Vagina (tissue), 2 donors: Measurements from ENCODE around the gene ZNF862. TPM values are rescaled to one million over a fixed set of nuclear protein-coding genes. Genes with fewer than 3 reads are reported as not detected.

Source experiments
- DNase-seq, 2 donors: peaks; one replicate each; pipeline ENCODE4 v3.0.0-alpha.2; 2017; ENCODE audit errors: extremely low spot score in 2 of 2
- H3K27ac ChIP-seq: fragments of 200-600 bp; sonication (generic); one replicate; pipeline ENCODE4 v1.5.1; 2019
- H3K27me3 ChIP-seq: fragments of 200-600 bp; sonication (generic); one replicate; pipeline ENCODE4 v1.5.1; 2019
- H3K36me3 ChIP-seq, 2 donors: fragments of 200-600 bp; sonication (generic); one replicate each; pipeline ENCODE4 v1.5.1; 2017 to 2019
- H3K4me1 ChIP-seq: fragments of 200-600 bp; sonication (generic); one replicate; pipeline ENCODE4 v1.5.1; 2019
- H3K4me3 ChIP-seq, 2 donors: fragments of 200-600 bp; sonication (generic); 1 replicate in 1 of 2; 2 replicates in 1 of 2; pipeline ENCODE4 v1.5.1; 2016 to 2019
- H3K9me3 ChIP-seq: fragments of 200-600 bp; sonication (generic); one replicate; pipeline ENCODE4 v1.5.1; 2019
- CTCF ChIP-seq, 3 experiments: fragments of 450-650 bp in 2 of 3; fragments of 200-600 bp in 1 of 3; sonication (generic) in 1 of 3; IDR thresholded peaks; one replicate each; pipeline ENCODE4 v1.5.1; 2017 to 2019; ENCODE audit warnings: antibody characterized with exemption in 3 of 3, mild to moderate bottlenecking in 2 of 3, moderate library complexity in 2 of 3
- POLR2A ChIP-seq, 2 donors: fragments of 450-650 bp; IDR thresholded peaks; one replicate each; pipeline ENCODE4 v1.6.1; 2017; ENCODE audit warnings: antibody characterized with exemption in 2 of 2, mild to moderate bottlenecking in 2 of 2, moderate library complexity in 2 of 2
- POLR2AphosphoS5 ChIP-seq, 2 donors: sonication (generic); formaldehyde crosslinking; IDR thresholded peaks; one replicate each; pipeline ENCODE4 v1.9.0; 2017; ENCODE audit warnings: antibody characterized with exemption in 2 of 2, mild to moderate bottlenecking in 2 of 2, low read depth in 1 of 2; ENCODE audit not compliant: insufficient read depth in 1 of 2
- intact Hi-C: fragments of 100-400 bp; cut with DNase I; formaldehyde crosslinking; loops from one replicate; pipeline ENCODE4 v1.15.1; 2023
- total RNA-seq: library from RNA; depleted of rRNA; stranded (reverse); fragments of >200 nt; gene quantifications from one replicate; pipeline ENCODE4 v1.2.3, GENCODE V29; 2016

ZNF862 gene
- total RNA-seq, 1 donor from 2014 or later, result 21.1 TPM

GRCh38 chr7:149875396-149875795 is 37.2 kb downstream of the ZNF862 start:
- TF ChIP-seq POLR2A (IDR thresholded peaks at IDR 0.05), result no peak
- no peak for TF ChIP-seq CTCF (IDR thresholded peaks at IDR 0.05)
- no peak for TF ChIP-seq POLR2AphosphoS5 (IDR thresholded peaks at IDR 0.05; ENCODE audit: insufficient read depth in 1 of 2, low read depth in 1 of 2)
- no peaks in the 10 kb centered on the region for H3K36me3 ChIP-seq
- H3K9me3 ChIP-seq, result no peaks in the 10 kb centered on the region
- H3K4me1 ChIP-seq, result peaks cover 20% of the 10 kb centered on the region
- no peak overlapping the region for H3K27ac ChIP-seq
- no peak overlapping the region for H3K4me3 ChIP-seq
- intact Hi-C loops, result no loop called here
- H3K27me3 ChIP-seq, result no peaks in the 10 kb centered on the region
- no peak for DNase-seq

GRCh38 chr7:149877890-149878522 is 39.8 kb downstream of the ZNF862 start:
- no peak for DNase-seq
- Histone ChIP-seq H3K9me3 (no peaks in the 10 kb centered on the region), H3K27me3 (no peaks in the 10 kb centered on the region), H3K27ac (no peak overlapping the region), H3K4me1 (peaks cover 9% of the 10 kb centered on the region), H3K4me3 (no peak overlapping the region), H3K36me3 (no peaks in the 10 kb centered on the region)
- TF ChIP-seq POLR2AphosphoS5 (IDR thresholded peaks at IDR 0.05; ENCODE audit: insufficient read depth in 1 of 2, low read depth in 1 of 2) (no peak), CTCF (IDR thresholded peaks at IDR 0.05) (no peak), POLR2A (IDR thresholded peaks at IDR 0.05) (no peak)
- intact Hi-C loops, result no loop called here

- Histone ChIP-seq H3K27ac (no peak overlapping the region), H3K27me3 (no peaks in the 10 kb centered on the region), H3K36me3 (no peaks in the 10 kb centered on the region), H3K4me3 (no peak overlapping the region), H3K4me1 (peaks cover 8% of the 10 kb centered on the region), H3K9me3 (no peaks in the 10 kb centered on the region)
- intact Hi-C loops, result no loop called here
- TF ChIP-seq POLR2AphosphoS5 (IDR thresholded peaks at IDR 0.05; ENCODE audit: insufficient read depth in 1 of 2, low read depth in 1 of 2), result no peak
- no peak for TF ChIP-seq POLR2A (IDR thresholded peaks at IDR 0.05)
- TF ChIP-seq CTCF (IDR thresholded peaks at IDR 0.05), result no peak
- DNase-seq, result no peak
Measured at GRCh38 chr7:149878523-149878921, 40.3 kb downstream of the ZNF862 start.

- TF ChIP-seq CTCF (IDR thresholded peaks at IDR 0.05), result no peak
- TF ChIP-seq POLR2AphosphoS5 (IDR thresholded peaks at IDR 0.05; ENCODE audit: insufficient read depth in 1 of 2, low read depth in 1 of 2), result no peak
- no peak for TF ChIP-seq POLR2A (IDR thresholded peaks at IDR 0.05)
- H3K27ac ChIP-seq, result no peak overlapping the region
- no peak overlapping the region for H3K4me3 ChIP-seq
- no peaks in the 10 kb centered on the region for H3K36me3 ChIP-seq
- no peaks in the 10 kb centered on the region for H3K27me3 ChIP-seq
- no peaks in the 10 kb centered on the region for H3K9me3 ChIP-seq
- intact Hi-C loops, result no loop called here
- peaks cover 5% of the 10 kb centered on the region for H3K4me1 ChIP-seq
- DNase-seq, result no peak
Measured at GRCh38 chr7:149879271-149879743, 41.1 kb downstream of the ZNF862 start.
